ENCODE results near the gene SH3GLB1. TPM values are rescaled to one million over a fixed set of nuclear protein-coding genes. Genes with fewer than 3 reads are reported as not detected.

SH3GLB1 gene
- total and polyA plus RNA-seq, 7 donors = 68.8 to 315 (median 158) TPM

- 89 to 98% (median 90%) methylated on average over 1 of the region's 1 CpG for WGBS, 3 donors
- Histone ChIP-seq H3K36me3 (ENCODE audit: insufficient read depth in 1 of 2, low read depth in 1 of 2) (no peaks in the 10 kb centered on the region), H3K4me3 (no peak overlapping the region), H3K27me3 (ENCODE audit: insufficient read depth in 3 of 3, low read length in 2 of 3) (peaks cover 0 to 3% (median 0%) of the 10 kb centered on the region in 3 donors), H3K9me3 (peaks cover 8% of the 10 kb centered on the region), H3K4me1 (no peaks in the 10 kb centered on the region), H3K27ac (no peak overlapping the region)
- no peak for DNase-seq
- no peak for TF ChIP-seq CTCF (IDR thresholded peaks at IDR 0.05)
- no peak for ATAC-seq
- intact Hi-C loops (cut with DNase I) = no loop called here
Measured at GRCh38 chr1:86764523-86764922, 60.1 kb downstream of the SH3GLB1 start.

DNA sequence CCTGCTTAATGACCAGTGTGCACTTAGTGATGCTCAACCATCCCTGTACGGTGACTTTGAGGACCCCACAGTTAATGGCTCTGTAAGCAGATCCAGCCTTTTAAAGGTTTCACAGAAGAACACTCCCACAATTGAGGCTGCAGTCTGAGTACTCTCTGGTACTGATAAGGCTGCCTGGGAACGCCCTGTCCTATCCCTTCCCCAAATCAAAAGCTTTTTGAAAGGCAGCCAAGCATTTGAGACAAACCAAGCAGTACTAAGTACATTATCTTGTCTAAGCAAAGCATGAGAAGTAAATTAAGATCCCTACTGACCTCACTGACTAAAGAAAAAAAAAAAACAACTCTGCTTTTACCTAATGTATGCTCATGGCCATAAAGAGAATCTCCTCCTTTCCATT is 60.7 kb downstream of the SH3GLB1 start:
- Histone ChIP-seq H3K4me1 (no peaks in the 10 kb centered on the region), H3K27ac (no peak overlapping the region), H3K9me3 (peaks cover 7% of the 10 kb centered on the region), H3K36me3 (ENCODE audit: insufficient read depth in 1 of 2, low read depth in 1 of 2) (no peaks in the 10 kb centered on the region), H3K4me3 (no peak overlapping the region), H3K27me3 (ENCODE audit: insufficient read depth in 3 of 3, low read length in 2 of 3) (peaks cover 0 to 3% (median 0%) of the 10 kb centered on the region in 3 donors)
- WGBS, 3 donors = 71 to 76% (median 76%) methylated on average over 2 of the region's 2 CpGs
- TF ChIP-seq CTCF (IDR thresholded peaks at IDR 0.05) = no peak
- intact Hi-C loops (cut with DNase I) = no loop called here
- ATAC-seq = no peak
- no peak for DNase-seq

GRCh38 chr1:86765674-86766073 is 61.3 kb downstream of the SH3GLB1 start:
- Histone ChIP-seq H3K27me3 (ENCODE audit: insufficient read depth in 3 of 3, low read length in 2 of 3) (peaks cover 0 to 3% (median 0%) of the 10 kb centered on the region in 3 donors), H3K27ac (no peak overlapping the region), H3K4me3 (no peak overlapping the region), H3K9me3 (peaks cover 7% of the 10 kb centered on the region), H3K36me3 (ENCODE audit: insufficient read depth in 1 of 2, low read depth in 1 of 2) (no peaks in the 10 kb centered on the region), H3K4me1 (no peaks in the 10 kb centered on the region)
- WGBS, 3 donors = 94 to 97% (median 95%) methylated on average over 2 of the region's 2 CpGs
- no peak for ATAC-seq
- DNase-seq = no peak
- intact Hi-C loops (cut with DNase I) = no loop called here
- TF ChIP-seq CTCF (IDR thresholded peaks at IDR 0.05) = no peak

DNA sequence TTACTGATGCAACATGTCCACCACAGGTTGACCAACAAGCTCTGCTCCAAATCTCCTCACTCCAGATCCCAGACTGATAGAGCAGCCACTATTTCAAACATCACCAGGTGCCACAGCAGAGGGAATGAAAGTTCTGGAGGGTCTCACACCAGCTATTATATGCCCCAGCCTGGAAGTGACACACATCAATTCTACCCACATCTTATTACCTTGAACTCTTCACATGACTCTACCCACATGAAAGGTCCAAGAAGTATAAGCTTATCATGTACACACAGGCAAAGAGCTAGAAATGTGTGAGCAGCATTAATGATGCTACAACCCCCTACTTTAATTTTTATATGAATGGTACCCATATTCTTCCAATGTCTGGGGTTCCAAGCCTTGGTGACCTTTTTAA is 64.2 kb downstream of the SH3GLB1 start:
- DNase-seq (no peak), ATAC-seq (no peak)
- peaks cover 13% of the 10 kb centered on the region for H3K4me1 ChIP-seq
- H3K27me3 ChIP-seq (ENCODE audit: insufficient read depth in 3 of 3, low read length in 2 of 3) = peaks cover 0 to 3% (median 0%) of the 10 kb centered on the region in 3 donors
- H3K36me3 ChIP-seq (ENCODE audit: insufficient read depth in 1 of 2, low read depth in 1 of 2) = no peaks in the 10 kb centered on the region
- intact Hi-C loops (cut with DNase I) = no loop called here
- H3K27ac ChIP-seq = no peak overlapping the region
- no peak overlapping the region for H3K4me3 ChIP-seq
- peaks cover 7% of the 10 kb centered on the region for H3K9me3 ChIP-seq
- no peak for TF ChIP-seq CTCF (IDR thresholded peaks at IDR 0.05)

DNA sequence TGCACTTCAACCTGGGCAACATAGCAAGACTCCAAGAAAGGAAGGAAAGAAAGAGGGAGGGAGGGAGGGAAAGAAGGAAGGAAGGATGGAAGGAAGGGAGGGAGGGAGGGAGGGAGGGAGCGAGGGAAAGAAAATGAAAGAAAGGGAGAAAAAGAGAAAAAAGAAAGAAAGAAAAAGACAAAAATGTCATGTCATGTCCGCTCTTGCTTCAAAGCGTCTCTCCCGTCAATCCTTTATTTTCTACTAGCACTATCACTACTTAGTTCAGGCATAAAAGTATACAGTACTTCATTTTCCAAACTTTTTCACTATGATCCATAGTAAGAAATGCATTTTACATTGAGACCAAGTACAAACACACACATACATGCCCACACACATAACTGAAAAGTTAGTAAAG is 64.7 kb downstream of the SH3GLB1 start:
- no peak for ATAC-seq
- no peak overlapping the region for H3K4me3 ChIP-seq
- WGBS, 3 donors = 92 to 96% (median 95%) methylated on average over 4 of the region's 4 CpGs

More for the DNA sequence above, 64.7 kb downstream of the SH3GLB1 start:
- intact Hi-C loops (cut with DNase I) = no loop called here
- TF ChIP-seq CTCF (IDR thresholded peaks at IDR 0.05) = no peak
- H3K27me3 ChIP-seq (ENCODE audit: insufficient read depth in 3 of 3, low read length in 2 of 3) = peaks cover 0 to 2% (median 0%) of the 10 kb centered on the region in 3 donors
- no peak overlapping the region for H3K27ac ChIP-seq
- H3K4me1 ChIP-seq = peaks cover 17% of the 10 kb centered on the region
- no peak for DNase-seq
- H3K36me3 ChIP-seq (ENCODE audit: insufficient read depth in 1 of 2, low read depth in 1 of 2) = no peaks in the 10 kb centered on the region
- peaks cover 7% of the 10 kb centered on the region for H3K9me3 ChIP-seq
